ENCODE results near the gene SMYD3. TPM values are rescaled to one million over a fixed set of nuclear protein-coding genes. Genes with fewer than 3 reads are reported as not detected.

The SMYD3 gene
- total RNA-seq, 4 donors from 2014 or later = 11.6 to 26.9 (median 18.3) TPM

DNA sequence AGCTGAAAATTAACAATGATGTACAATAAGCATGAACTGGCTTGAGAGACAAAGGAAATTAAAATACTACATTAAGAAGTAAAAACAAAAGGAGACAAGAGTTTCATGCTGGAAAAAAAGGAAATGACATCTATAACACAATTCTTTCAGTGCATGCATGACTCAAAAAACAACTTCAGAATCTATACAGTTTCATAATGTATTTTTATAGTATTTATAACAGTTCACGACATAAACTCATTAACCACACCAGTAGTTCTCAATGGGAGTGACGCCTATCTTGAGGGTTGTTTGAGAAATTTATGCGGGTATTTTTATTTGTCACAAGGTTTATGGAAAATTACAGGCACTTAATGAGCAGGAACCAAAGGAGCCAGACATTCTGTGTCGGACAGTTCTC is 168.5 kb downstream of the SMYD3 start:
- TF ChIP-seq POLR2AphosphoS5 (IDR thresholded peaks at IDR 0.05) (no peak), EP300 (IDR thresholded peaks at IDR 0.05) (no peak), POLR2A (IDR thresholded peaks at IDR 0.05) (no peak)
- TF ChIP-seq, protein P1, sequence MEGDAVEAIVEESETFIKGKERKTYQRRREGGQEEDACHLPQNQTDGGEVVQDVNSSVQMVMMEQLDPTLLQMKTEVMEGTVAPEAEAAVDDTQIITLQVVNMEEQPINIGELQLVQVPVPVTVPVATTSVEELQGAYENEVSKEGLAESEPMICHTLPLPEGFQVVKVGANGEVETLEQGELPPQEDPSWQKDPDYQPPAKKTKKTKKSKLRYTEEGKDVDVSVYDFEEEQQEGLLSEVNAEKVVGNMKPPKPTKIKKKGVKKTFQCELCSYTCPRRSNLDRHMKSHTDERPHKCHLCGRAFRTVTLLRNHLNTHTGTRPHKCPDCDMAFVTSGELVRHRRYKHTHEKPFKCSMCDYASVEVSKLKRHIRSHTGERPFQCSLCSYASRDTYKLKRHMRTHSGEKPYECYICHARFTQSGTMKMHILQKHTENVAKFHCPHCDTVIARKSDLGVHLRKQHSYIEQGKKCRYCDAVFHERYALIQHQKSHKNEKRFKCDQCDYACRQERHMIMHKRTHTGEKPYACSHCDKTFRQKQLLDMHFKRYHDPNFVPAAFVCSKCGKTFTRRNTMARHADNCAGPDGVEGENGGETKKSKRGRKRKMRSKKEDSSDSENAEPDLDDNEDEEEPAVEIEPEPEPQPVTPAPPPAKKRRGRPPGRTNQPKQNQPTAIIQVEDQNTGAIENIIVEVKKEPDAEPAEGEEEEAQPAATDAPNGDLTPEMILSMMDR (IDR thresholded peaks at IDR 0.05) = no peak
- Histone ChIP-seq H3K27ac (no peak overlapping the region), H3K9me3 (no peaks in the 10 kb centered on the region), H3K4me1 (no peaks in the 10 kb centered on the region), H3K27me3 (no peaks in the 10 kb centered on the region), H3K36me3 (no peaks in the 10 kb centered on the region), H3K4me3 (no peak overlapping the region)
- WGBS, 2 donors (ENCODE audit: low coverage in 1 of 2) = 41 to 85% methylated on average over 2 to 4 of the region's 4 CpGs
- no peak for ATAC-seq

DNA sequence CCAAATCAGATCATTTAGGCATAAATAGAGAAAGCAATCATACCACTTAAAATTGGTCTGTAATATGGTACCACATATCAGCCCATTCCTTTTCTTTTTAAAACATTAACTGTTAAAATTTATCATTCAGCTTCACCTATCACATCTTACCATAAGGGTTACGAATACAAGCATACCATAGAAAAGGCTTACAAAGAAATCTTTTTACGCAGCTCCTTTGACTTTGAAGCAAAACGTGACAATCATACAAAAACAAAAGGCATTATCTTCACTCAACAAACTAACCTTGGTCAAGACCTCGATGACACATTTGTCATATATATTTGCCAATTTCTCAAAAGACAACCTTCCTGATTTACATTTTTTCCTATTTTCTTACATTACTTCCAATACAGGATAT is 169.0 kb downstream of the SMYD3 start:
- Histone ChIP-seq H3K4me1 (no peaks in the 10 kb centered on the region), H3K9me3 (no peaks in the 10 kb centered on the region), H3K27ac (no peak overlapping the region), H3K4me3 (no peak overlapping the region), H3K36me3 (peaks cover 0 to 3% of the 10 kb centered on the region in 2 donors), H3K27me3 (no peaks in the 10 kb centered on the region)
- TF ChIP-seq EP300 (IDR thresholded peaks at IDR 0.05) (no peak), POLR2A (IDR thresholded peaks at IDR 0.05) (no peak), POLR2AphosphoS5 (IDR thresholded peaks at IDR 0.05) (no peak)
- TF ChIP-seq, protein P1 (IDR thresholded peaks at IDR 0.05) = no peak
- 89 to 92% methylated on average over 4 of the region's 4 CpGs for WGBS, 2 donors (ENCODE audit: low coverage in 1 of 2)
- ATAC-seq = no peak

DNA sequence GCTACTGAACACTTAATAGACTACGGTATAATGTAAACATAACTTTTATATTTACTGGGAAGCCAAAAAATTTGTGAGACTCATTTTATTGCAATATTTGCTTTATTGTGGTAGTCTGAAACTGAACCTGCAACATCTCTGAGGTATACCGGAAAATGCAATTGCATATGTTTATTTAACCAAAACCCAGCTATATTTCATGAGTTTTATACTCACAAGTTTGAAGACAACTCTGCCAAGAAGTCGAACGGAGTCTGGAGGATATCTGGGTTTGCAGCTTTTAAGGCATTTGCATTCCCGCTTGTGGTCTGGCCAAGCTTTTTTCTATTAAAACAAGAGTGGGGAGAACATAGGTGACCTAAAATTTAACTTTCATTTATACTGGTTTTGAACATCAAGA is 171.9 kb downstream of the SMYD3 start:
- H3K36me3 ChIP-seq = peaks cover 0 to 9% of the 10 kb centered on the region in 2 donors
- 77 to 85% methylated on average over 5 of the region's 5 CpGs for WGBS, 2 donors (ENCODE audit: low coverage in 1 of 2)
- TF ChIP-seq EP300 (IDR thresholded peaks at IDR 0.05) = no peak
- TF ChIP-seq, protein P1 (IDR thresholded peaks at IDR 0.05) = no peak
- TF ChIP-seq POLR2AphosphoS5 (IDR thresholded peaks at IDR 0.05) = no peak
- TF ChIP-seq POLR2A (IDR thresholded peaks at IDR 0.05) = no peak
- H3K4me1 ChIP-seq = no peaks in the 10 kb centered on the region
- no peak overlapping the region for H3K27ac ChIP-seq
- H3K4me3 ChIP-seq = no peak overlapping the region
- no peaks in the 10 kb centered on the region for H3K27me3 ChIP-seq
- H3K9me3 ChIP-seq = no peaks in the 10 kb centered on the region
- no peak for ATAC-seq

DNA sequence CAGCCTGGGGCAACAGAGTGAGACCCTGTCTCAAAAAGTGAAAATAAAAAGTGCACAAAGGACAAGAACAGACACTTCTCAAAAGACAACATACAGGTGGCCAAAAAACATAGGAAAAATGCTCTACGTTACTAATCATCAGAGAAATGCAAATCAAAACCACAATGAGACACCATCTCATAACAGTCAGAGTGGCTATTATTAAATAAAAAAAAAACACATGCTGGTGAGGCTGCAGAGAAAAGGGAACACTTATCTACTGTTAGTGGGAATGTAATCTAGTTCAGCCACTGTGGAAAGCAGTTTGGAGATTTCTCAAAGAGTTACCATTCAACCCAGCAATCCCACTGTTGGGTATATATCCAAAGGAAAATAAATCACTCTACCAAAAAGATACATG is 173.2 kb downstream of the SMYD3 start:
- WGBS, 2 donors (ENCODE audit: low coverage in 1 of 2) = 73 to 89% methylated on average over 1 of the region's 1 CpG
- no peaks in the 10 kb centered on the region for H3K4me1 ChIP-seq
- H3K27me3 ChIP-seq = no peaks in the 10 kb centered on the region
- TF ChIP-seq EP300 (IDR thresholded peaks at IDR 0.05) (no peak), POLR2A (IDR thresholded peaks at IDR 0.05) (no peak), POLR2AphosphoS5 (IDR thresholded peaks at IDR 0.05) (no peak)
- TF ChIP-seq, protein P1 (IDR thresholded peaks at IDR 0.05) = no peak
- ATAC-seq = no peak
- H3K9me3 ChIP-seq = no peaks in the 10 kb centered on the region
- peaks cover 0 to 16% of the 10 kb centered on the region in 2 donors for H3K36me3 ChIP-seq
- H3K27ac ChIP-seq = no peak overlapping the region
- no peak overlapping the region for H3K4me3 ChIP-seq

DNA sequence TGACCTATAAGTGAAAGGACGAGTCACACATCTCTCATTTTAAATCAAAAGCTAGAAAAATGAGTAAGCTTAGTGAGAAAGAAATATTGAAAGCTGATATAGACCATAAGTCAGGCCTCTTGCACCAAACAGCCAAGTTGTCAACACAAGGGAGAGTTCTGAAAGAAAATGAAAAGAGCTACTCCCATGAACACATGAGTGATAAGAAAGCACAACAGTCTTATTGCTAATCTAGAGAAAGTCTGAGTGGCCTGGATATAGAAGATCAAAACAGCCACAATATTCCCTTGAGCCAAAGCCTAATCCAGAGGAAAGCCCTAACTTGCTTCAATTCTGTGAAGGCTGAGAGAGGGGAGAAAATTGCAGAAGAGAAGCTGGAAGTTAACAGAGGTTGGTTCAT is 175.0 kb downstream of the SMYD3 start:
- Histone ChIP-seq H3K4me3 (no peak overlapping the region), H3K9me3 (no peaks in the 10 kb centered on the region)
- WGBS, 2 donors (ENCODE audit: low coverage in 1 of 2) = 27 to 100% methylated on average over 1 of the region's 1 CpG

More for the DNA sequence above, 175.0 kb downstream of the SMYD3 start:
- Histone ChIP-seq H3K27ac (no peak overlapping the region), H3K4me1 (no peaks in the 10 kb centered on the region), H3K27me3 (no peaks in the 10 kb centered on the region), H3K36me3 (peaks cover 0 to 16% of the 10 kb centered on the region in 2 donors)
- TF ChIP-seq, protein P1 (IDR thresholded peaks at IDR 0.05) = no peak
- TF ChIP-seq POLR2A (IDR thresholded peaks at IDR 0.05) (no peak), EP300 (IDR thresholded peaks at IDR 0.05) (no peak), POLR2AphosphoS5 (IDR thresholded peaks at IDR 0.05) (no peak)
- no peak for ATAC-seq

Measured in gastroesophageal sphincter (tissue), 4 donors.